CD4-positive, alpha-beta T cell treated with Interleukin-2 at 100 ng/mL for 4 hours (primary cell): ENCODE results near the gene HSPA2.
"Not testable (repeated sequence)": the region's sequence is repeated elsewhere in the genome, so short reads cannot be mapped to it uniquely, and the experiment has no call there.

ENCODE experiments used
- DNase-seq: peaks from one replicate; pipeline ENCODE4 v3.0.0-alpha.2; 2020; ENCODE audit warnings: low spot score

Gene HSPA2

DNA sequence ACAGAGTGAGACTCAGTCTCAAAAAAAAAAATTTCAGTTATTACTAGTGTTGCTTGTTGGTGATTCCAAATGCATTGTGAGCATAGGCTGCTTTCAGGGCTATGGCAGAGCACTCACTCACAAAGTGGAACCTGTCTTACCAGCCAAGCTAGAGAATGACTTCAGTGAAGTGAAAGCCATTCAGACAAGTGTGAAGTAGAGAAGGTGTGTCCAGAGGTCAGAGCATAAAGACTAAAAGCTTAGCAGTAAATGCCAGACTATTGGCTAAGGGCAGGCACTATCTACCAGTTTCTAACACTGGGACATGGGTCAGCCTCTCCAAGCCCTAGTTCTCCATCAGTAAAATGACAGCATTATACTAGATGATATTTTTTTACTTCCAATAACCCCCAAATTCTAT, 21.9 kb downstream of the HSPA2 start:
- DNase-seq, result no peak

DNA sequence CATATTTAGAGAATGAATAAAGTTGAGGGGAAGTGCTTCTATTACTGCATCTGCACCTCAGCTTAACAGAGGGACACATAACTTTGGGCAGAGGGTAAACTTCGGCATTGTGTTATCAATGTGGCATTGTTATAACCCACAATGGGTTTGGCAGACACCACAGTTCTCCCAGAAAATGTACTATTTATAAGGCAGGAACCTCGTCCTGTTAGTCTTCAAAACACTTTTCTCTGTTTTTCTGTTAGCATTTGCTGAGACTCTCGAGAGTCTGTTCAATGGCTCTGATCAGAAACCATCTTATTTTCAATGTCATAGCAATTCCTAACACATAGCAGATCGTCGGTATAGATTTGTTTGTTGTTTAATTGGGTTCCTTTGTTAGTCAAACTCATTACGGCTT, 23.2 kb downstream of the HSPA2 start:
- no peak for DNase-seq

DNA sequence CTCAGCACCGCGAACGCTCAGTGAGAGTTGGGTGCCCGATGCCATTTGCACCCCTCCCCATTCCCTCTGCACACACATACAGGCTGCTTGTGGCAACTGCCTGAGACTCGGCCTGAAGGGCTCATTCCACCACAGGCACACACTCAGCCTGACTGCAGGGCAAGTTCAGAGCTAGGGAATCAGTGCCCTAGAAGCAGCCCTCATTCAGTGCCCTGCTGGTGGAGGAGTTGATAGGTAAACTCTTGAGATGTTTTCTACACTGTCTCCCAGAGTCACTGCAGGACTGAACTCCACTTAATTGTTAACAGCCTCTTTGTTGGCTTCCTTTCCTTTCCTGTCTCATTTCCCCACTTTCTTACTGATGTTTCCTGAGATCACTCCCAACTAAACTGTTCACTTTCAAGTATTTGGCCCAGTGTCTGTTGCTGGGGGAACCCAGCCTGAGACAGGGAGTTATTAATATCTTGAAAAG, 26.1 kb downstream of the HSPA2 start:
- DNase-seq, result no peak

DNA sequence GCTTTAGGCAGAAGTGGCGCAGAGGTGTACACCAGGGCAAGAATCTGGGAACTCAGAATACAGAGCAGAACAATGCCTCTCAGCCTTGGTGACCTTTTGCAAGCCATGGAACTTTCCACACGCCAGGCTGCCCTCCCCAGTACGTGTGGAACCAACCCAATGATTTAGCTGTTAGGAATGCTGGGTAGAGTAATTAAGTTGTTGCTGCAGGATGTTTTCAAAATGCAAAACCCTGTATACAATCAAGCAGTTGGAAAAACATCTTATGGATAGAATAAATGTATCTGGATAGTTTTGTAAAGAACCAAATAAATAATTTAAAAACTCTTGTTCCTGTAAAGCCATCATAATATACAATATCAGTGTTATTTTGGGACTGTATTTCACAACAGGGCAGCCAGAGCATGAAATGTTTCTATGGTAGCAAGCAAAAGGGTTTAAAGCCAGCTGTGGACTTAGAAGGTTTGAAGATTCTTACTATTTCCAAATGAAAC, 28.6 kb downstream of the HSPA2 start:
- no peak for DNase-seq

DNA sequence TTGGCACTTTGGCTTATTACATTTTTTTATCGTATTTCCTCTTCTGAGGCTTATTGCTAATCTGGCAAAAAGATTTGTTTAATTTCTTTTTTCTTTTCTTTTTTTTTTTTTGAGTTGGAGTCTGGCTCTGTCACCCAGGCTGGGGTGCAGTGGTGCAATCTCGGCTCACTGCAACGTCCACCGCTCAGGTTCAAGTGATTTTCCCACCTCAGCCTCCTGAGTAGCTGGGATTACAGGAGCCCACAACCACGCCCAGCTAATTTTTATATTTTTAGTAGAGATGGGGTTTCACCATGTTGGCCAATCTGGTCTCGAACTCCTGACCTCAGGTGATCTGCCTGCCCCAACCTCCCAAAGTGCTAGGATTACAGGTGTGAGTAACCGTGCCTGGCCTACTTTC, 29.1 kb downstream of the HSPA2 start:
- not testable (repeated sequence) for DNase-seq

DNA sequence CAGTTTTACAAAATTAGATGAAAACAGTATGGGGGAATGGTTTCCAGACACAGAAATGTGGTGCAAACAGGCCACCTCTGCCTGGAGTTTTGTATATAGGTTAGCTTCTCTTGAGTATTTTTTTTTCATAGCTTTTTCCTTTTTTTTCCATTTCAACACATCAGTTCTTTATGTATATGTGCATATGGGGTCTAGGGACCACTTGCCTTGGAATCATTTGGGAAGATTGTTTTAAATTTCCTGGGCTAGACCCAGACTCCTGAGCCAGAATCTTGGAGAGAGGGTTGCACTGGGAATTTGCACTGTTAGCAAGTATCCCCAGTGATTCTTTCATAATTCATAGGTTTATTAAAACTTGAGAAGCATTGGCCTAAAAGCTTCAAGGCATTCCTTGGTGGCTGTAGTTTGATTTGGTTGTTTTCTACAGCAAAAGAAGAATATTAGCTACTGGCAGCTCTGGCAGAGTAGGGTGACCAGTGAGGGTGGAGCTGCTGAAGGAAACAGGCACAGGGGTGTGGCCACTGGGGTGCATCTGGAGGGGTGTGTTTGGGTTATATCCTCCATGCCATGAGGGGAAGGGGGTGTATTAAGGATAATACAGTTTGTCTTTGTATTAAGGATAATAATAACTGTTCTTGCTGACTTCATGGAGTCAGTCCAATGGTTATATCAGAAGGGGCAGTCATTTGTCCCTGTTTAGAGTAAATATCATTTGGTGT, 32.0 kb downstream of the HSPA2 start:
- no peak for DNase-seq

DNA sequence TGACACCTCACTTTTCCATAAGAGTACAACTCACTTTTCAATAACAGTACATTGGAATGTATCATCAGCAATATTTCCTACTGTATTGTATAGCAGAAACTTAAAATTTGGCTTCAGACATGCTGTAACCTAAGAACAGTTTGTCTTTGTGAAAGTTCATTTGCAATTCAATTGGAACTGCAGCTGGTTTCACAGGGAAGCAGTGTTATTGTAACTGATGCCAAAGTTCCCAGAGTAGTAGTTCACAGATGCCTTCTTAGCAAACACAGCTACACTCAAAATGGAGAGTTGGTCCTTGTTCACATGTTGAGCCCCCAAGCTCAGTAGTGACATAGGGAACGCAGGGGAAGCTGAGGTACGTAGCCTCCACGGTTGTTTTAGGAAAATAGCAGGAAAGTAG, 32.6 kb downstream of the HSPA2 start:
- DNase-seq, result no peak

DNA sequence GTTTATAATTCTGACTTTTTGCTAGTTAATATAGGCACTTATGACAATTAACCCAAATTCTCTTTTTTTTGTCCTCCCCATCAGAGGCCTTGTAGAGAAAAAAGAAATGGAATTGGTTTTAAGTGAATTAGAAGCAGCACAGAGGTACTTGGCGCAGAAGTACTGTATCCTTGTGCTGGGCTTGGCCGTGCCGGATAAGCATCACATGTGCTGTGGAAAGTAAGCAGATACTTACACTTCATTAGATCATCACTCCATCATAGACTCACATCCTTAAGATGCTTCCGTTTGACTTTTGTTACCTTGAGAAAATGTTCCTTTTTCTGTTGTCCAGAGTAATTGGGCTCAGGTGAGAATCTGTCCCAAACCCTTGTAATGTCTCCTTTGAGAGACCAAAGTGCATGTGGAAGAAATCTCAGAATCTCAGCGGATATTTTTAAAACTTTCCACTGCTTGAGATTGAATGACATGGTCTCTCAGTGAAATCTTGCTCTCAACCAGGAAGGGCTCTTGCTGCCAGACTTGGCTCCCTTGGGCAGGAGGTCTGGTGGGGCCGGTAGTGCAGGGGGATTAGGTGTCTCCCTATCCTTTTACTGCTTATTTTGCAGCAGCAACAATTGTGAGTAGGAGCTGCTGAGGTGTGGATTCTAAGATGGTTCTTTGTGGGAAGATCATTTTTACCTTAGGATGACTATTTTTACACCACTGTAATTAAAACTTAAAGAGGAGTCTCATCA, 34.0 kb downstream of the HSPA2 start:
- DNase-seq, result no peak

DNA sequence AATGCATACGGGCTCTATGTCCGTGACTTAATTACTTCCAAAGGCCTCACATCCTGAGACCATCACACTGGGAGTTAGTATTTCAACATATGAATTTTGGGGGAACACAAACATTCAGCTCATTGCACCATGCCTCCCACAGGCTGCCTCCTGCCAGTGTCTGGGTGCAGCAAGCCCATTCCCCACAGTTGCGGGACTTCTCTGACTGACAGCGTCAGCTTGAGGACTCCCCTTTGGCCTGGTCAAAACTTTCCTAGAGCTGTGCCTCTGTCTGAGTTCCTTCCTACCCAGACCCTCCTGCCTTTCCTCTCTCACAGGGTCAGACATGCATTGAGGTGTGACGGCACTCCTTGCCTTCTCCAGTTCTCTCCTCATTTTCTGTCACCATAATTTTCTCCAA, 36.7 kb downstream of the HSPA2 start:
- DNase-seq, result no peak

DNA sequence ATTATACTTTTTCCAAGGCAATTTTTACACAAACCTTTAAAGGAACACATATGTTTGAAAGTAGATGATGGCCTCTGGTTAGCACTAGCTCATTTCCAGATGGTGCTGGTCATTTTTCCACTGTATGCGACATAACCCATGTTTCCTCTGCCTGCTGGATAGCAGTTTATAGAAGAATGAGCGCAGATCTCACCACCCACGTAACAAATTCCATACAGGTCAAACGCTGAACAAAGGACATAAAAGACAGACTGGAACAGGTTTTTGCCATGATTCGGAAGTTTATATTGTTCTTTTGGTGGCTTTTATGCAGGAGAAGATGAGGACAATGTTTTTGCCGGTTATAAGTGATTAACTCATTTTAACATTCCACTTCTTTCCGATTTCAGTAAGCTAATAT, 39.9 kb downstream of the HSPA2 start:
- DNase-seq, result no peak

DNA sequence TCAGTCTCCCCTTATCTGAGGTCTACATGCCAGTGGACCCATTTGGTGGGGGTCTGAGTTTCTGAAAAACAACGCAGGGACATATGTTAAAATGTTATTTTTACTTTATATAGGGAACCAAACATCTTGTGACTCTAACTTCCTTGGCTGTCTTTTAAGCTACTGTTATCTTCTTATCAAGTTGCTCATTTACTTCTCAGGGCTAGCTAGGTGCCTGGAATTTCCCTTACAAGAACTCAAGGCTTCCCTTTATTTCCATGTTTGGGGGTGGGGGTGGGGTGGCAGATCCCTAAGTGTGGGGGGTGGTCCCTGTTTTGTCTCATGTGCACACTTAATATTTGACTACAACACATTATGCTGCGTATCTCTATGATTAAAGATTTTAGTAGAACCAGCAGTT, 40.8 kb downstream of the HSPA2 start:
- DNase-seq, result no peak

DNA sequence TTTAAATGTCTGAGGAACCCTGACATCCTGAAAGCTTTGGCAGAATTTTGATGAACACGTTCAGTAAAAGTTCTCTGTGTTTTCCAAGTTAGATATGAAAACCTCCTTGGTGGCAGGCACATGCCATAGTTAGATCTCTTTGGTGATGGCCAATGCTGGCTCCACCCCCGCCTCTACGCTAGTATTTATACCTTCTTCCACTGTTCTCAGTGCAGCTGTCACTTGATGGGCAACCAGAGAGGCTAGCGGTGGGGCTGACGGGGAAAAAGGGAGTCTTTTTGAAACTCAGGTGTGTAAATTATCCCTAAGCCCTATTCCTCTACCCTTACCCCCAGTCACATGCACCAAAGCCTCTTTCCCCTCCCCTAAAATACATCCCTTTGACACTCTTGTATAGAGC, 41.3 kb downstream of the HSPA2 start:
- DNase-seq, result no peak

DNA sequence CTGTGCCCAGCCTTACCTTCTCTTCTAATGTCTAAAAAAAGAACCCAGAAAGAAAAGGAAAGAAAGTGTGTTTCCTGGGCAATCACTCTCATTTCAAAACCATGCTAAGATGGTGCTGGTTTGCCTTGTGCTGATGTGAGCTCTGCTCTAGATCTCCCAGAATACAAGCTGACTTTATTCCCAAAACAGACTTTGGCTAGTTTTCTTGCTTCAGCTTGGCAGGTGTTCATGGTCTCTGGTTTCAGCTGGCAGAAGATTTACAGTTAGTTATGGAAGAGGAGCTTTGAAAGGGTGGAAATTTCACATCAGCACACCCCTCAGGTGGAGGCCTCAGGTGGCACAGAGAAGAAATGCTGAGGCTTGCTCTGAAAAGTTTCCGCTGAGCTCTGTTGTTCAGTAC, 43.6 kb downstream of the HSPA2 start:
- DNase-seq, result no peak

DNA sequence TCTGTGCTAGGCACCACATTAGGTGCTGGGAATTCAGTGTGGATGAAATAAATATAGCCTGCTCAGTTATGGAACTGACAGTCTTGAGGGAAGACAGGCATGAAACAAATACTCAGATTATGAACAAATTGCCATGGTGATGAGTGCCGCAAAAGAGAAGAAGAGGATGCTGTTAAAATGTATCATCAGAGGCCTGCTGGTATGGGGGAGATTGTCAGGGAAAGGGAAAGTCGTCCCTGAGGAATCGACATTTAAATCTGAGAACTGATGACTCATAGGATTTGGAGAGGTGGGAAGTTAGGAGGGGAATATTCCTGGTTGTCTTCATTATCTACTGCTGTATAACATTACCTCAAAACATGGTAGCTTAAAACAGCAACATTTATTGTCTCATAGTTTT, 51.3 kb downstream of the HSPA2 start:
- DNase-seq, result no peak
